HepG2 (cell line): Measurements from ENCODE around the gene NEK11. TPM values are rescaled to one million over a fixed set of nuclear protein-coding genes. Genes with fewer than 3 reads are reported as not detected.

Experiments used
- CCDC6 ChIP-seq: sonication (generic); formaldehyde crosslinking; IDR thresholded peaks from 2 replicates; pipeline ENCODE4 v1.8.1; 2022; ENCODE audit warnings: mild to moderate bottlenecking, missing genetic modification reagents, moderate library complexity
- HES4 ChIP-seq: sonication (generic); formaldehyde crosslinking; IDR thresholded peaks from 2 replicates; pipeline ENCODE4 v1.9.0; 2021; ENCODE audit warnings: mild to moderate bottlenecking, missing genetic modification reagents, borderline replicate concordance
- JARID2 ChIP-seq: sonication (generic); formaldehyde crosslinking; IDR thresholded peaks from 2 replicates; pipeline ENCODE4 v1.8.1; 2023; ENCODE audit warnings: missing genetic modification reagents, inconsistent platforms; ENCODE audit not compliant: insufficient replicate concordance
- KDM6A ChIP-seq: IDR thresholded peaks from 2 replicates; pipeline ENCODE4 v1.6.1; 2016; ENCODE audit warnings: low read depth
- MYNN ChIP-seq: sonication (generic); formaldehyde crosslinking; IDR thresholded peaks from 2 replicates; pipeline ENCODE4 v1.4.0; 2020; ENCODE audit warnings: mild to moderate bottlenecking, low read depth, missing genetic modification reagents
- NRL ChIP-seq: sonication (generic); formaldehyde crosslinking; IDR thresholded peaks from 2 replicates; pipeline ENCODE4 v1.5.0; 2020; ENCODE audit warnings: missing genetic modification reagents, mild to moderate bottlenecking, moderate library complexity, borderline replicate concordance
- PHF8 ChIP-seq: sonication (generic); formaldehyde crosslinking; IDR thresholded peaks from 2 replicates; pipeline ENCODE4 v1.5.0; 2020; ENCODE audit warnings: missing genetic modification reagents
- PRDM4 ChIP-seq: sonication (generic); formaldehyde crosslinking; IDR thresholded peaks from 2 replicates; pipeline ENCODE4 v1.9.0; 2021; ENCODE audit warnings: missing genetic modification reagents, borderline replicate concordance
- RBAK ChIP-seq: sonication (generic); formaldehyde crosslinking; IDR thresholded peaks from 2 replicates; pipeline ENCODE4 v1.5.1; 2020; ENCODE audit warnings: mild to moderate bottlenecking, missing genetic modification reagents
- XBP1 ChIP-seq: sonication (generic); formaldehyde crosslinking; IDR thresholded peaks from 2 replicates; pipeline ENCODE4 v1.5.0; 2020; ENCODE audit warnings: missing genetic modification reagents
- ZBTB21 ChIP-seq: sonication (generic); formaldehyde crosslinking; IDR thresholded peaks from 2 replicates; pipeline ENCODE4 v1.4.0; 2020; ENCODE audit warnings: missing genetic modification reagents
- ZFP91 ChIP-seq: sonication (generic); formaldehyde crosslinking; IDR thresholded peaks from 2 replicates; pipeline ENCODE4 v1.9.0; 2022; ENCODE audit warnings: missing genetic modification reagents, mild to moderate bottlenecking, borderline replicate concordance
- ZNF274 ChIP-seq: sonication (generic); formaldehyde crosslinking; IDR thresholded peaks from 2 replicates; pipeline ENCODE4 v1.5.1; 2020; ENCODE audit warnings: mild to moderate bottlenecking, missing genetic modification reagents
- ZNF30 ChIP-seq: sonication (generic); formaldehyde crosslinking; IDR thresholded peaks from 2 replicates; pipeline ENCODE4 v1.5.0; 2020; ENCODE audit warnings: mild to moderate bottlenecking, missing genetic modification reagents
- ZNF761 ChIP-seq: sonication (generic); formaldehyde crosslinking; conservative IDR thresholded peaks from 2 replicates; pipeline ENCODE4 v1.4.0; 2020; ENCODE audit warnings: mild to moderate bottlenecking, missing genetic modification reagents
- ZNF839 ChIP-seq: sonication (generic); formaldehyde crosslinking; IDR thresholded peaks from 2 replicates; pipeline ENCODE4 v1.4.0; 2020; ENCODE audit warnings: missing genetic modification reagents, mild to moderate bottlenecking, borderline replicate concordance
- polyA plus RNA-seq, 8 experiments: library from polyadenylated mRNA; depleted of rRNA in 3 of 8; stranded (reverse) in 7 of 8; unstranded in 1 of 8; fragments of >200 nt; fragmentation: Illumina TruSeq in 4 of 8; extraction: Trizol in 4 of 8; gene quantifications; 2 replicates each; pipeline versions ENCODE4 v1.2.1 to v1.2.3, GENCODE V29; 2011 to 2016; ENCODE audit warnings: low read depth in 4 of 8, missing spikeins in 1 of 8, mixed read lengths in 1 of 8; ENCODE audit not compliant: insufficient read depth in 1 of 8
- total RNA-seq, 5 experiments: library from RNA; depleted of rRNA; stranded (reverse); fragments of >200 nt; fragmentation: Illumina TruSeq; extraction: Trizol; gene quantifications; 2 replicates each; pipeline ENCODE4 v1.2.3, GENCODE V29; 2016; ENCODE audit warnings: low read depth in 1 of 5
- TF ChIP-seq, protein P1 (sequence below): sonication (generic); formaldehyde crosslinking; IDR thresholded peaks from 2 replicates; pipeline ENCODE4 v1.4.0; 2020; ENCODE audit warnings: missing genetic modification reagents
- TF ChIP-seq, protein P2 (sequence below), 2 experiments: sonication (generic) in 1 of 2; formaldehyde crosslinking in 1 of 2; IDR thresholded peaks; 2 replicates each; pipeline versions ENCODE4 v1.5.1 to v1.6.1; 2011 to 2020; ENCODE audit warnings: borderline replicate concordance in 1 of 2, low read depth in 1 of 2, low read length in 1 of 2, mild to moderate bottlenecking in 1 of 2, missing genetic modification reagents in 1 of 2, moderate library complexity in 1 of 2
- TF ChIP-seq, protein P3 (sequence below): sonication (generic); formaldehyde crosslinking; IDR thresholded peaks from 2 replicates; pipeline ENCODE4 v1.8.0; 2022; ENCODE audit warnings: mild to moderate bottlenecking, missing genetic modification reagents, moderate library complexity

Gene NEK11
- total and polyA plus RNA-seq, 2 of the 13 experiments (the other 11 are each of a cell fraction or from before 2014, with no cell fraction given), result 0.95 to 2.2 TPM

GRCh38 chr3:131026321-131027151 is at the start of gene NEK11, which contains the start of gene ASTE1 (continued):
- TF ChIP-seq, protein P1, sequence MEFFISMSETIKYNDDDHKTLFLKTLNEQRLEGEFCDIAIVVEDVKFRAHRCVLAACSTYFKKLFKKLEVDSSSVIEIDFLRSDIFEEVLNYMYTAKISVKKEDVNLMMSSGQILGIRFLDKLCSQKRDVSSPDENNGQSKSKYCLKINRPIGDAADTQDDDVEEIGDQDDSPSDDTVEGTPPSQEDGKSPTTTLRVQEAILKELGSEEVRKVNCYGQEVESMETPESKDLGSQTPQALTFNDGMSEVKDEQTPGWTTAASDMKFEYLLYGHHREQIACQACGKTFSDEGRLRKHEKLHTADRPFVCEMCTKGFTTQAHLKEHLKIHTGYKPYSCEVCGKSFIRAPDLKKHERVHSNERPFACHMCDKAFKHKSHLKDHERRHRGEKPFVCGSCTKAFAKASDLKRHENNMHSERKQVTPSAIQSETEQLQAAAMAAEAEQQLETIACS, result no peak
- TF ChIP-seq KDM6A (CRISPR knock-in tag), result 0 out of 2 replicates have a peak, but pooled peaks have one; percentile 8
- TF ChIP-seq ZNF839 (CRISPR knock-in tag), result no peak; the same call in 1 of the 2 replicates
- TF ChIP-seq CCDC6 (CRISPR knock-in tag), result no peak
- TF ChIP-seq XBP1, result no peak
- TF ChIP-seq ZBTB21 (CRISPR knock-in tag), result no peak; the same call in 1 of the 2 replicates
- TF ChIP-seq RBAK, result no peak
- no peak for TF ChIP-seq JARID2 (CRISPR knock-in tag)
- TF ChIP-seq ZNF761, result no peak; the same call in 1 of the 2 replicates
- TF ChIP-seq ZFP91 (CRISPR knock-in tag), result peak; percentile 86
- TF ChIP-seq PRDM4 (CRISPR knock-in tag), result no peak
- peak; percentile 86 for TF ChIP-seq PHF8 (CRISPR knock-in tag)
- no peak for TF ChIP-seq ZNF30 (CRISPR knock-in tag)
- TF ChIP-seq HES4, result no peak; the same call in 1 of the 2 replicates
- no peak for TF ChIP-seq MYNN (CRISPR knock-in tag)
- TF ChIP-seq NRL, result peak; percentile 91; the same call in 1 of the 2 replicates
- TF ChIP-seq, protein P2, sequence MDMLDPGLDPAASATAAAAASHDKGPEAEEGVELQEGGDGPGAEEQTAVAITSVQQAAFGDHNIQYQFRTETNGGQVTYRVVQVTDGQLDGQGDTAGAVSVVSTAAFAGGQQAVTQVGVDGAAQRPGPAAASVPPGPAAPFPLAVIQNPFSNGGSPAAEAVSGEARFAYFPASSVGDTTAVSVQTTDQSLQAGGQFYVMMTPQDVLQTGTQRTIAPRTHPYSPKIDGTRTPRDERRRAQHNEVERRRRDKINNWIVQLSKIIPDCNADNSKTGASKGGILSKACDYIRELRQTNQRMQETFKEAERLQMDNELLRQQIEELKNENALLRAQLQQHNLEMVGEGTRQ (IDR thresholded peaks at IDR 0.05; ENCODE audit: low read depth, low read length), result no peak
- TF ChIP-seq, protein P2 (CRISPR knock-in tag; IDR thresholded peaks at IDR 0.05; ENCODE audit: borderline replicate concordance), result no peak
- peak; percentile 80; the same call in 1 of the 2 replicates for TF ChIP-seq ZNF274 (CRISPR knock-in tag)
- TF ChIP-seq, protein P3, sequence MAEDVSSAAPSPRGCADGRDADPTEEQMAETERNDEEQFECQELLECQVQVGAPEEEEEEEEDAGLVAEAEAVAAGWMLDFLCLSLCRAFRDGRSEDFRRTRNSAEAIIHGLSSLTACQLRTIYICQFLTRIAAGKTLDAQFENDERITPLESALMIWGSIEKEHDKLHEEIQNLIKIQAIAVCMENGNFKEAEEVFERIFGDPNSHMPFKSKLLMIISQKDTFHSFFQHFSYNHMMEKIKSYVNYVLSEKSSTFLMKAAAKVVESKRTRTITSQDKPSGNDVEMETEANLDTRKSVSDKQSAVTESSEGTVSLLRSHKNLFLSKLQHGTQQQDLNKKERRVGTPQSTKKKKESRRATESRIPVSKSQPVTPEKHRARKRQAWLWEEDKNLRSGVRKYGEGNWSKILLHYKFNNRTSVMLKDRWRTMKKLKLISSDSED (CRISPR knock-in tag), result no peak
